ENCODE data around the gene VWA2. TPM values are rescaled to one million over a fixed set of nuclear protein-coding genes. Genes with fewer than 3 reads are reported as not detected.

The VWA2 gene
- total RNA-seq, 6 experiments from 2014 or later = 0.06 to 0.14 (median 0.09) TPM; not detected in 2

- DNase-seq = no peak
- WGBS (ENCODE audit: insufficient coverage, low coverage, low lambda C conversion rate, missing lambda C conversion rate) = 57% methylated on average over 3 of the region's 3 CpGs
Observed at GRCh38 chr10:114271075-114271778, 32.2 kb downstream of the VWA2 start.

DNA sequence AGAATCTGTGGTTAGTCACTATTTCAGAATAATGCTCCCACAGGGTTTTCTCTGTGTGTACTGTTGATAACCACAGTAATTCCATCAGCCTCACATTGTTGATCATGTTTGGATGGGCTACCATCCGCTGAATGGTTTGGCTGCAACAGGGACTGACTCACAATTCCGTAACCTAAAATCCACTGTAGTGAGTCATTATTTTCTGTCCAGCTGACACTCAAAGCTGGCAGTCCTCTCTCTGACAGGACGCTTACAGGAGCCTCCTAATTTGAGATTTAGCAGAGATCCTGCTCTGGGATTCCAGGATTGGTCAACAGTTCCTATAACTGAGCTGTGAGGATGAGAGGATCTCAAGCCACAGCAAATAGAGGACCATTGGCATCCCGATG, 32.7 kb downstream of the VWA2 start:
- Histone ChIP-seq H3K4me3 (no peak overlapping the region), H3K9me3 (no peaks in the 10 kb centered on the region), H3K27ac (no peak overlapping the region), H3K27me3 (no peaks in the 10 kb centered on the region), H3K36me3 (no peaks in the 10 kb centered on the region), H3K4me1 (no peaks in the 10 kb centered on the region)
- DNase-seq (no peak), ATAC-seq (peak in 1 of 4 donors; percentile 76)
- intact Hi-C loops (cut with DNase I) = no loop called here
- 55% methylated on average over 3 of the region's 4 CpGs for WGBS (ENCODE audit: insufficient coverage, low coverage, low lambda C conversion rate, missing lambda C conversion rate)
- no peak for TF ChIP-seq CTCF (IDR thresholded peaks at IDR 0.05)
- no peak for TF ChIP-seq POLR2A (IDR thresholded peaks at IDR 0.05)

More at GRCh38 chr10:114271075-114271778, 32.2 kb downstream of the VWA2 start:
- Histone ChIP-seq H3K4me3 (no peak overlapping the region), H3K27ac (no peak overlapping the region), H3K4me1 (no peaks in the 10 kb centered on the region), H3K27me3 (no peaks in the 10 kb centered on the region), H3K36me3 (no peaks in the 10 kb centered on the region), H3K9me3 (no peaks in the 10 kb centered on the region)
- TF ChIP-seq CTCF (IDR thresholded peaks at IDR 0.05) (no peak), POLR2A (IDR thresholded peaks at IDR 0.05) (no peak)
- intact Hi-C loops (cut with DNase I) = no loop called here
- ATAC-seq = no peak

- TF ChIP-seq CTCF (IDR thresholded peaks at IDR 0.05) = no peak
- no peak for TF ChIP-seq POLR2A (IDR thresholded peaks at IDR 0.05)
- Histone ChIP-seq H3K27ac (no peak overlapping the region), H3K36me3 (no peaks in the 10 kb centered on the region), H3K4me1 (no peaks in the 10 kb centered on the region), H3K4me3 (no peak overlapping the region), H3K9me3 (no peaks in the 10 kb centered on the region), H3K27me3 (no peaks in the 10 kb centered on the region)
- DNase-seq (no peak), ATAC-seq (no peak)
- intact Hi-C loops (cut with DNase I) = no loop called here
- 81% methylated on average over 6 of the region's 6 CpGs for WGBS (ENCODE audit: insufficient coverage, low coverage, low lambda C conversion rate, missing lambda C conversion rate)
Observed at GRCh38 chr10:114272696-114273095, 33.6 kb downstream of the VWA2 start.

DNA sequence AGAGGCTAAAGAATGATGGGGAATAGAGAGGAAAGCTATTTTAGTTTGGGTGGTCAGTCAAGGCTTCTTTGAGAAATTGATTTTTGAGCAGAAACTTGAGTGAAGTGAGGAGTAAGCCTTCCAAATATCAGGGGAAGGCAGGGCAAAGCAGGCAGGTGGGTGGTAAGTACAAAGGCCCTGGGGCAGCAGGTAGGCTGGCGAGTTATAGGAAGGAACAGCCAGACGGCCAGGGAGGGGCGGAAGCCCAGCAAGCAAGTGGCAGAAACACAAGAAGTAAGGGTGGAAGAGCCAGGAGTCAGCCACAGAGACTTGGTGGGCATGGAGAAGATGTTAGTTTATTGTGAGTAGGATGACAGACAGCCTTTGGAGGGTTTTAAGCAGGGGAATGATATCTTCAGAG, 34.9 kb downstream of the VWA2 start:
- ATAC-seq = no peak
- no peaks in the 10 kb centered on the region for H3K27me3 ChIP-seq
- no peak overlapping the region for H3K27ac ChIP-seq
- TF ChIP-seq POLR2A (IDR thresholded peaks at IDR 0.05) (no peak), CTCF (IDR thresholded peaks at IDR 0.05) (no peak)
- 78% methylated on average over 3 of the region's 3 CpGs for WGBS (ENCODE audit: insufficient coverage, low coverage, low lambda C conversion rate, missing lambda C conversion rate)
- no peaks in the 10 kb centered on the region for H3K9me3 ChIP-seq
- DNase-seq = no peak
- intact Hi-C loops (cut with DNase I) = no loop called here
- no peaks in the 10 kb centered on the region for H3K4me1 ChIP-seq
- no peaks in the 10 kb centered on the region for H3K36me3 ChIP-seq
- H3K4me3 ChIP-seq = no peak overlapping the region
